ENCODE results near the gene CHST8. TPM values are rescaled to one million over a fixed set of nuclear protein-coding genes. Genes with fewer than 3 reads are reported as not detected.

Gene CHST8
- total RNA-seq, 2 experiments from 2014 or later = not detected

DNA sequence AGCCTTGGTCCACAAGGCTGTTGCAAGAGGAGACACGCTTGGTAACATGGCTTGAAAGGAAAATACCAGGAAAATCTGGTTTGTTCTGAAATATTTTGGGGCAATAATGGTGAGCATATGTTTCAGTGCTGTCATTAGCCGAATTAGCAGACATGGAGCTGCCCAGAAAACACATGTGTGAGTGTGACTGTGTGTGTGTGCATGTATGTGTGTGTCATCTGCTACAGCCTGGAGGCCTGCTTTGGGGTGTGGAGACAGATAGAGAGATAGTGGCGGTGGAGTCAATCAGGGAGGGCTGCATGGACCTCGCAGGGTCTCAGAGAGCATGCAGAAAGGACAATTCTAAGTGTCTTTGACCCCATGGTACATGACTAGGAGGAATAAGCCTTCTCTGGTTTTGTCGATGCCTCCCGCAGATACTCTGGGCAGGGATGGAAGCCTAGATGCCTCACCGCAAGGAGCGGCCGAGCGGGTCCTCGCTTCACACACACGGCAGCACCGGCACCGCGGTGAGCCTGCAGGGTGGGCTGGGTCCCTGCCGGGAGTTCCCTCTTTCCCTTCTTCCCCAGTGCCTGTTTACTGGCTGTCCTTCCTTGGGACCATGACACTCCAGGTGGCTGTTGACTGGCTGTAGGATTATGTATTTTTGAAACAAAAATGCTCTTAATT lies 178.4 kb downstream of the CHST8 start:
- CTCF ChIA-PET = no interaction called here
- POLR2A ChIA-PET = no interaction called here

DNA sequence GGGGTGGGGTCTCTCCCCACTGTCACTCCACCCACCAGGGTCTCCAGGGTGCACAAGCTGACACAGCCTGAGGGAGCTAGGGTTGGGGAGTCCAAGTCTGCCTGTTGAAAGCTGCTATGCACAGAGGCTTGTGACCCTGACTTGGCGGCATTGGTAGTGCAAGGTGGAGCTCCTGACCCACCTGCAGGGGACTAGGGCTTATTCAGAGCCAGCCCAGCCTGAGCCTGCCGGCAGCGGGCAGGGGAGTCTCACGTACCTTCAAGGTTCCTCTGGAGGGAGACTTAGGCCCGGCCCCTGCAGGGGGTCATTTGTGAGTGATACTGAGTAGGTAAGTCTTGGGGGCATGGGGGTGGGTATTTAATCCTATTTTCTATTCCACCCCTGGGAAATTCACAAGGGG lies 179.7 kb downstream of the CHST8 start:
- ChIA-PET POLR2A (no interaction called here), CTCF (interaction anchor here (0.6 kb wide), 1 partner anchor 370 kb away, joined by 4 read pairs; no protein-coding TSS in a partner anchor)

DNA sequence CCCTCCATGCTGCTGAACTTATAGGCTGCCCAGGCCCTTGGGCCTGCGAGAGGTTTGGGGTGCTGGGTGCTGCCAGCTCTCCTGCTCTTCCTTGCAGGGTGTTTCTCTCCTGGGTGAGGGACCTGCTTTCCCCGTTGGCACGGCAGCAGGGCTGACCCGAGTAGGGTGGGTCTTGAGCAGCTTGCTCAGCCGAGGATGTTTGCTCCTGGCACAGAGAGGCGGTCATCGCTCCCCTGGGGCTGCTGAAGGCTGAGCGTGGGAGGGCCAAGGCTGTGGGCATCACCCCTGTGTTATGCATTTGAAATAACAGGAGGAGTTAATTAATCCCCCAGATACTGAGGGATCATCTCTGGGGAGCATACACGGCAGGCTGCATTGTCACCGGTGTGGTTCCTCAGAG lies 180.2 kb downstream of the CHST8 start:
- ChIA-PET CTCF (no interaction called here), POLR2A (no interaction called here)

DNA sequence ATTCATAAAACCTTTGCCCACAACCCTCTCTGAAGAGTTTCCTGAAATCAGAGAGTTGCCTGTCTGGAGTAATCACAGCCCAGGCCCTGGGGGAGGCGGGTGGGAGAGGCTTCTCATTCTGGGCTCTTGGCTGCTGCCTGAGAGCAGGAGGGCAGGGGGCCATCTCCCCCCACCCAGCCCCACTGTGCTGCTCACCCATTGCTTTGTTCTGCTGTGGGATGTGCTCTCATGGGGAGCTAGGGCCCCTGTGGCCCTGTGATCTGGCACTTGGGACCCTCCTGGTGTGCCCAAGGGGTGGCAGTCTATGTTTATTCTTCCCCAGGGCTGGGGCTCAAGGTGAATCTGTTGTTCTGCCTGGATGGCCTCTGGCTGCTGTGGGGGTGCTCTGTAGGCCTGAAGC lies 181.0 kb downstream of the CHST8 start:
- CTCF ChIA-PET = no interaction called here

DNA sequence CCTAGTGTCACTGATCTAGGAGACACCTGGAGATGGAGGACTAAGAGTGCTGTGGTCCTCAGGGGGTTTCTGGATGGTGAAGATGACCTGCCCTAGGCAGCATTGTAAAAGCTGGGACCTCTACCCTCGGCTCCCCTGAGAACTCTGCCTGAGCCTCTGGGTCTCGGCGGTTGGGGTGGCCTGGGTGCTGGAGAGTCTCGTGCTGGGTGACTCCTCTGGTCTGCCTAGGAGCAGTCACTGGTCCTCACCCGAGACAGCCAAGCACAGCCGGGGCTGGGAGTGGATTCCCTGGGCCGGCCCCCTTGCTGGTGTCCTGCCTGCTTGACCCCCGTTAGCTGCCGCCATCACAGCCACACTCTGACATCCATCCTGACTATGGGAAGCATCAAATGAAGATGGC lies 181.6 kb downstream of the CHST8 start:
- POLR2A ChIA-PET = no interaction called here
- CTCF ChIA-PET = no interaction called here

More for the DNA sequence above, 181.0 kb downstream of the CHST8 start:
- POLR2A ChIA-PET = no interaction called here

DNA sequence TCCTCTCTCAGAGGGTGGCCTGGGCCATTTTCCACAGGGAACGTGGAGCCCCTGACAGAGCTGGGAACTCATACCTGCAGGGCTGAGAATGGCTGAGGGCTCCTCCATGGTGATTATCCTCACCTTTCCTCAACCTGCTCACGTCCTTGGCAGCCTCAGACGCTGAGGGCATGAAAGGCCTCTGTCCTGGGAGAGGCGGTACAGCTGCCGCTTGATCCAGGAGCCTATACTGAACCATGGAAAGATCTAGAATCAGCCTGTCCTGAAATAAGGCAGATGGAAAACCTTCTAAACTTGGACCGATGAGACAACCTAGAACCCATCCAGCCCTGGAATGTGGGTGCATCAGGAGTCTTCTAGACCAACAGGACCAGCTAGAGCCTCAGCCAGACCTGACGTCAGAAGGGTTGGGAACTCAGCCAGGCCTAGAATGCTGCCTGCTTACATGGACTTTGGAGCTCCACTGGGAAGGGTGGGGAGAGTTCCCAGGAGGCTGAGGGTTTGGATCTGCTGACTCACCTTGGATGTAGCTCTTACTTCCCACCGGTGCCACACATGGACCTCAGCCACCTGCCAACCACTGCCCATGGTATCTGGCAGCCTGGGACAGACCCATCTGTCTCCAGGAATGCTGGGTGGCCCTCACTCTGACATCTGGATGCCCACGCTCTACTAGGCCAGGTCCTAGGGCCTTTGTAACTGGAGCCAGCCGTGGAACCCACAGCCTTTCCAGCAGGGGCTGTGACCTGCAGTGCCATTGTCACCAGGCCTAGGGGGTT lies 182.5 kb downstream of the CHST8 start:
- ChIA-PET CTCF (interaction anchor here (0.6 kb wide), 1 partner anchor 26 kb away, joined by 3 read pairs; no protein-coding TSS in a partner anchor), POLR2A (no interaction called here)

DNA sequence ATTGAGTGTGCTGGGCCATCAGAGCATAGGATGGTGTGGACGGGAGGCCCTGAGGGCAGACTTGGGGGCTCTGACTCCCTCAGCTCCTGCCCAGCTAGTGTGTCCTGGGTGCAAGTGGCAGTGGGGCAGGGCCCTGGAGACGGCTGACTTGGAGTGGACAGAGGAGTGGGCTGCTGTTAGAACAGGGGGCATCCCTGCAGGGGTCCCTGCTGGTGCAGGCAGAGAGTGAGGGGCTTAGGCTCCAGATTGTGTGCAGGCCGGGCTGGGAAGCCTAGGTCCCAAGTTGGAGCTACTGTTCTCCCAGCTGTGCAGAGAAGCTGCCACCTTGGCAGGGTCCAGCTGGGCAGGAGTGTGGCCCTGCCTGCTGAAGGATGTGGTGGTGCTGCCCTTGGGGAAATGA lies 183.6 kb downstream of the CHST8 start:
- CTCF ChIA-PET = no interaction called here
- POLR2A ChIA-PET = no interaction called here

DNA sequence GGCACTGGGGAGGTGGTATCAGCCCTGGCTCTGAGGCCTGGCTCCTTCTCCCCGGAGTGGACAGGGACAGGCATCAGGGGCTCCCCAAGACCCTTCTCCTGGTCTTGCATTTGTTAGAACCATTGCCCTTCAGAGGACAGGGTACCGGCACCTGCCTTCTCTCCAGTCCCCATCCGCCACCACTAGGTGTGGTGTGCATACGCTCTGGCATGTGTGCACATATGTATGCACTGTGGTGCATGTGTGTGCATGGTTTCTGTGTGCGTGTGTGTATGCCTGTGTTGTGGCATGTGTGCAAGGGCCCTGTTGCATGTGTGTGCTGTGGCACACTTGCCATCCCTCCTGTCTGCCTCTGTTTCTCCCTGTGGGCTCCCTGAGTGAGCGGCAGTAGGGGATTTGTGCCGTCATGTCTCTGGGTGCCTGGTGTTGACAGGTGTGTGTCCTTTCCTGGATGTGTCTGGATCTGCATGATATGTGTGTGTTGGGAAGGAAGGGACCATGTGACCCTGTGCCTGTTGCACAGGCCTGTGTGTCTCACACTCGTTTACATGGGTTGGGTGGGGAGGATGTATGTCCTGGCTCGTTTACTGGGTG lies 184.2 kb downstream of the CHST8 start:
- ChIA-PET CTCF (no interaction called here), POLR2A (no interaction called here)

DNA sequence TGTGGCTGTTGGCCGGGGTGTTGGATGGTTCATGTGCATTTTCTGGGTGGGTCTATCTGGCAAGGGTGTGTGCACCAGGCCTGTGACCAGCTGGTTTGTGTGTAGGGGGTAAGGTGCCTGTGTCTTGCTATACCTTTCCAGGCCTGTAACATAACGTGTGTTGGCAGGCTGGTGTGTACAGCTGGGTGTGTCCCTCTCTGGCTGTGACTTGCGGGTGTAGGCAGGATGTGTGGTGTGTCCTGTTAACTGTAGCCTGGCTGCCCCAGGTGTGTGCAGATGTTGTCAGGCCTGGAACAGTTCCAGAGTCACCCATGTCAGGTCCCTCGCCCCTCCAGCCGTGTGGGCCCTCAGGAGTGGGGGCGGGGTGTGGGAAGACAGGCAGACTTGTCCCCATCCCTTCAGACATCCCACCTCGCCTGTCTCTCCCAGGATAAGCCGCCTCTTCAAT lies 184.7 kb downstream of the CHST8 start:
- CTCF ChIA-PET = no interaction called here
- POLR2A ChIA-PET = no interaction called here

DNA sequence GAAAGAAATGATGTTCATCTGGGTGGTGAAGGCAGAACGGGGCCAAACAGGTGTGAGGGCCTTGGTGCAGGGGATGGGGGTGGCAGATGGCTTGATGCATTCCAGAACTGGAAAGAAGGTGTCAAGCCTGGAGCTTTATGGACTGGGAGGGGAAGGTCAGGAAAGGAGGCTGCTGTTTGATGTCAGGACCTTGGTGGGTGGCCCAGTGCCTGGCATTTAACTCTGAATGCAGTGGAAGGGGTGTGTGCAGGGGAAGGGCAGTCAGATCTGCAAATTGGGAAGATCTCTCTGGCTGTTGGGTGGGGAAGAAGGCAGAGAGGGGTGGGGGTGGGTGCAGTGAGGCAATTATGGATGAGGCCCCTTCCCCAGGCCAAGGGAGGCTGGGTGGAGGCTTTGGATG lies 186.6 kb downstream of the CHST8 start:
- ChIA-PET POLR2A (no interaction called here), CTCF (no interaction called here)

DNA sequence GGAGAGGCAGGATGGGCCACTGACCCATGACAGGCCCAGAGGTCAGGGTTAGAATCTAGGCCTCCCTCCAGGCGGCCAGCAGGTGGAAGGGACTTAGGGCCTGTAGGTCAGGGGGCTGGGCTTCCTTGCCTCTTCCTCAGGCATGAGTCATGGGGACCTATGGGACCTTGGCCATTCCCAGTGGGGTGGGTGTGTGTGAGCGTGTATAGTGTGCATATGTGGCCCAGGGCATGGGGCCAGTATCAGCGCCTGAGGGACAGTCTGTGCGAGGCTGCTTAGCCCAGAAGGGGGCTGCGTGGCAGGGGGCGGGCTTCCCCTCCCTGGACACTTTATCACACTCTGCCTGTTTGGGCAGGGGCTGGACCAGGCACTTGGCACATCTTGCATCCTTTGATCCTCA lies 188.2 kb downstream of the CHST8 start:
- CTCF ChIA-PET = no interaction called here
- POLR2A ChIA-PET = no interaction called here

DNA sequence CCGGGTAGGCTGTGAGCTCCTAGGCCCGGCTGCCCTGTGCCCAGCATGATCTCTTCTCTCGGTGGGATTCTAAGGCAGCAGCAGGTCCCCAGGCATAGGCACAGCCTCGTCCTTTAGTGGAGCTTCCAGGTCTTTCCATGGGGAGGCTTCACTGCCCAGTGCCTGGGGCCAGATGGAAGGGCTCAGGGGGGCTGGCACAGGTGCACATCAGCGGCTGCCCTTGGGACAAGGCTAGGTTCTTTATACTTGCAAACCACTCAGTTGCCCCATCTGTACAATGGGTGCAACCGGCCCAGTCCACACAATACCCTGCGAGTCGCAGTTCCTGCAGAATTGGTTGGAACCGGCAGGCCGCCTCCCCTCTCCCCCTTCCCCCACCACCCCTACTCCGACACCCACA lies 189.1 kb downstream of the CHST8 start:
- ChIA-PET CTCF (no interaction called here), POLR2A (no interaction called here)

DNA sequence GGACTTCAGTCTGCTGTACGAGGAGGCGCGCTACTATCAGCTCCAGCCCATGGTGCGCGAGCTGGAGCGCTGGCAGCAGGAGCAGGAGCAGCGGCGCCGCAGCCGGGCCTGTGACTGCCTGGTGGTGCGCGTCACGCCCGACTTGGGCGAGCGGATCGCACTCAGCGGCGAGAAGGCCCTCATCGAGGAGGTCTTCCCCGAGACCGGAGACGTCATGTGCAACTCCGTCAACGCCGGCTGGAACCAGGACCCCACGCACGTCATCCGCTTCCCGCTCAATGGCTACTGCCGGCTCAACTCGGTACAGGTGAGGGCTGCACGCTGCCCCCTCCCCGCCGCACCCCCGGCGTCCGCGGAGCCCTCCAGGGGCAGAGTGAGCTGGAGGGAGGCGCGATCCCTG lies 189.5 kb downstream of the CHST8 start:
- CTCF ChIA-PET = no interaction called here
- POLR2A ChIA-PET = no interaction called here

DNA sequence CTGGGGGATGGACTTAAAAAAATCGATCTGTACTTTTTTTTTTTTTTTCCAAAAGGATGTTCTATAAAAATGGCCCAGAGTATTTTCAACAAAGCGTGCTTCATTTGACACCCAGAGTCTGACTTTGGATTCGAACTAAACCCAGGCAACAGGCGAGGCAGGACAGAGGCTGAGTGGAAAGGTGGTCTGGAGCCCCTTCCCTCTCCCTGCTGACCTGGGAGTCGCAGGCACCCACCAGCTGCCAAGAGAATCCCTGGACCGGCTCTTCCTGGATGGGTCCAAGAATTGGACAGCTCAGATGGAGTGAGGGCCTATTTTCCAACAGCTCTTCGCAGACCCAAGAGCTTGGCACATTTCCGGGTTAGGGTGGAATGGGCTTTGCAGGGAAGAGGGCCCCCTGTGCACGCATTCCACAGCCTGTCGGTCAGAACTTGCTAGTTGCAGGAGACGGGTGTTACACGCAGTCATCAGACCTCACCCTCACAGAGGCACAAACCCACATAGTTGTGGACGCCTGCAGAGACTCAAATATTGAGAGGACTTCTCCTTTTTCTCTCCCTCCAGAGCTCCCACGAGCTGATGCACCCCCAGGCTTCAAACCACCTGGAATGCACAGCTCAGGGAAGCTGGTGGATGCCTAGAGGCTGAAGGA lies 190.1 kb downstream of the CHST8 start:
- POLR2A ChIA-PET = no interaction called here
- CTCF ChIA-PET = no interaction called here

DNA sequence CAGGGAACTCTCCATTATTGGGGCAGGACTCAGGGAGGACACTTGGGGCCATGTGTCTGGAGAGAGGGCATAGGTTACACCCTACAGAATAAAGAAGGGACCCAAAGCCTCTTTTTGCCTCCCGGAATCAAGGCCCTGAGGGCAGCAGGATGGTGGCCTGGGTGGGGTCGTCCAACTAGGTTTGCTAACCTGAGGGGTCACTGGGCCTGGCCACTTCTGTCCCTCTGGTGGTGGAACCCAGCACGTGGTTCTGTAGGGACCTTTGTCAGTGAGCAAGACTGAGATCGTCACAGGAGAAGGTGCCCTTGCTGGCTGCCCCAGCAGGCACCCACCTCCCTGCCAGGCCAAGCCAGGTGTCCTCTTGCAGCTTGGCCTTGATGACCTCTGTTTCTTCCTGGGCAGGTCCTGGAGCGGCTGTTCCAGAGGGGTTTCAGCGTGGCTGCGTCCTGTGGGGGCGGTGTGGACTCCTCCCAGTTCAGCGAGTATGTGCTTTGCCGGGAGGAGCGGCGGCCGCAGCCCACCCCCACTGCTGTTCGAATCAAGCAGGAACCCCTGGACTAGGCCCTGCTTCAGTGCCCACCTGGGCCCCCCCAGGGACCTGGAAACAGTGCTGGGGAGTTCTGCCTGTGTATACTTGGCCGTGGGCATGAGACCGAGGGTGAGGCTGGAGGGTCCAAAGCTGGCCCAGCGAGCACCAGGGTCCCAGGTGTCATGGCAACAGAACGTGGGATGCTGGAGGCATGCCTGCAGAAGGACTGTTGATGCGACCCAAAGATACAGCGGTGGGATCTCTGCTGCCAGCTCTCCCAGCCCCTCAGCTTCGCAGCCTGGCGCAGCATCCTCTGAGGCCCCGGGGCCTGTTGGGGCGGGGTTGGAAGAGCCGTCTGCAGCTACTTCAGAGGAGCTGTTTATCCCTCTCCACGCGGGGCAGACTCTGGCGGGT lies 190.9 kb downstream of the CHST8 start:
- CTCF ChIA-PET = no interaction called here
- POLR2A ChIA-PET = no interaction called here

DNA sequence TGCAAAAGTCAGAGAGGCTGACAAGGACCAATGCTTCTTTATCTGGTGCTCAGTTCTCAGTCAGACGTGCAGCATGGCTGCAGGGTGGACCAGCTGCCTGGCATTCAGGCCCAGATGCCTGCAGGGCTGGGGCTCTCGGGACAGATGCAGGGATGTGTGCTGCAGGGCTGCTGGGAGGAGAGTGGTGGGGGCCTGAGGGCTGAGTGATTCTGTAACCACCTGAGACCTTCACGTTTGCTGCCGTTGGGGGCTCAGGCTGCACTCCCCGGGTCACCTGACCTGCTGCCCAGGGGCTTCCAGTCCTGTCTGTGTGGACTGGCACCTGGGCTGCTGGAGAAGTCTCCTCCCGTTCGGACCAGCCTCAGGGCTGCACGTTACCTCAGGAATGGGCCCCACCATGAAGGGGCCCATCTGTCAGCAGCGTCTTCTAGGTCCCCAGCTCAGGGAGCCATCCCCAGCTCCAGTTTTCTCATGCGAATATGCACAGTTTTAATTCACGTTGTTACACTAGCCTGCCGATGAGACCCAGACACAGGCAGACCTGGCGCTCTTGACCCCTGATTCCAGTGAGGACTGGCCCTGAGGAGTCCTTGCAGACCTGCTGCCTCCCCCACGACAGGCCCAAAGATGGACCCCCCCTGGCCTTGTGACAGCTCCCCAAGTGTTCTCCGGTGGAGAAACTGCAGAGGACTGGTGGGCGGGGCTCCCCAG lies 191.8 kb downstream of the CHST8 start:
- CTCF ChIA-PET = no interaction called here

DNA sequence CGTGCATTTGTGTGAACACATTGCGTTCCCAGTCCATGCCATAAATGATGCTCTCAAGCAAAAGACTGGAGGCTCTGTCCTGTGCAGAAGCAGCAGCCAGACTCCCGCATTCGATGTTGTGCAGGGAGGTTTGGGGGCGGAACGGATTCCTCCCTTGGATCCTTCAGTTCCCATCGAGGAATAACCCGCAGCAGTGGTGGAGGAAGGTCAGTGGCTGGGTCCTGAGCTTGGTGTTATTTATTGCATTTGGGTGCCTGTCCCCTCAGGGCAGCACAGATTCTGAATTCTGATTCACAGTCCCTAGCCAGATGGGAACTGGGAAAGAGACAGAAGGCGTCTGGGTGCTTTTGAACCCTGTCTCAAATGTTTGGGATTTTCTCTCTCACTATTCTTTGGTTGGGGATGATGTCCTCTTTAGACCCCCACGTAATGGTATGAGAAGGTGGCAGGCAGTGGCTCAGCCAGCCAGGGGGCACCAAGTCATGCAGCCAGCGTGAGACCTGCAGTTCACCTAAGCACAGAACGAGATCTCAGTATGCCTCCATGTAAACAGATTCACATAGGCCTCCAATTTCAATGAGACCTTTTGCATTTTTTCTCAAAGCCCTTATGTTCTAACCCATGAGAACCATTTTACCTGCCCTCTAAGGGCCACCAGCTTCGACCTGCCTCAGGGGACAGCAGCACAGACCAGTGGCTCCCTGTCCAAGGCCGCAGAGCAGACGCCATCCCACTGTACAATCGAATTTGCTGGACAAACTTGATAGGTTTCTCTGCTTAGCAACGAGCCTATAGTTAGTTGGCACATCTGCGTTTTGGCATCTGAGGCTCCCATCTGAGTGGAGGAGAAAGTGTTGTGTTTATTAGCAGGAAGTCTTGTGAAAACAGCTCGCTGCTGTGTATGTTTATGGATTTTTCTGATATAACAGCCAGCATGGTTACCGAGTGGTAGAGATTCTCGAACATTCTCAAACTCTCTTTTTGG lies 192.7 kb downstream of the CHST8 start:
- CTCF ChIA-PET = interaction anchor here (1.3 kb wide), 1 partner anchor 37 kb away, joined by 3 read pairs; no protein-coding TSS in a partner anchor
- POLR2A ChIA-PET = no interaction called here

More for the DNA sequence above, 191.8 kb downstream of the CHST8 start:
- POLR2A ChIA-PET = no interaction called here
